Right lobe of liver (tissue), 6 donors: Measurements from ENCODE around the gene SCAPER. TPM values are rescaled to one million over a fixed set of nuclear protein-coding genes. Genes with fewer than 3 reads are reported as not detected.

Source experiments
- ATAC-seq, 4 donors: fragments of 200-7000 bp; cut with Tn5 transposase; one replicate each; pipeline ENCODE4 v1.9.1; 2020; ENCODE audit warnings: mild to moderate bottlenecking in 4 of 4, moderate library complexity in 4 of 4
- DNase-seq, 3 donors: peaks; one replicate each; pipeline ENCODE4 v3.0.0-alpha.2; 2020
- H3K27ac ChIP-seq, 3 donors: fragments of 200-600 bp; one replicate each; pipeline ENCODE4 v1.8.0; 2022
- H3K27me3 ChIP-seq, 2 donors: fragments of 200-600 bp; one replicate each; pipeline ENCODE4 v1.8.0; 2022
- H3K36me3 ChIP-seq, 4 donors: fragments of 200-600 bp; sonication (generic) in 1 of 4; one replicate each; pipeline versions ENCODE4 v1.5.1 to v1.8.0; 2017 to 2022; ENCODE audit warnings: control low read depth in 1 of 4
- H3K4me1 ChIP-seq, 4 donors: fragments of 200-600 bp; sonication (generic) in 1 of 4; one replicate each; pipeline versions ENCODE4 v1.5.1 to v1.8.0; 2017 to 2022; ENCODE audit warnings: control low read depth in 1 of 4
- H3K4me3 ChIP-seq, 3 donors: fragments of 200-600 bp; one replicate each; pipeline ENCODE4 v1.8.0; 2022
- H3K9me3 ChIP-seq, 4 donors: fragments of 200-600 bp; sonication (generic) in 1 of 4; one replicate each; pipeline versions ENCODE4 v1.5.1 to v1.8.0; 2017 to 2022; ENCODE audit warnings: control low read depth in 1 of 4
- CTCF ChIP-seq, 4 donors: fragments of 200-600 bp in 3 of 4; fragments of 450-650 bp in 1 of 4; IDR thresholded peaks; one replicate each; pipeline versions ENCODE4 v1.5.1 to v1.8.0; 2016 to 2022; ENCODE audit warnings: antibody characterized with exemption in 4 of 4, mild to moderate bottlenecking in 2 of 4
- POLR2A ChIP-seq: fragments of 450-650 bp; IDR thresholded peaks from one replicate; pipeline ENCODE4 v1.6.1; 2017; ENCODE audit warnings: antibody characterized with exemption, mild to moderate bottlenecking
- WGBS: methylation state at CpG from one replicate; pipeline ENCODE4 v1.1.6; 2018; ENCODE audit warnings: low coverage, low lambda C conversion rate; ENCODE audit not compliant: insufficient coverage; ENCODE audit errors: missing lambda C conversion rate; 5-methylcytosine and 5-hydroxymethylcytosine counted together
- intact Hi-C, 2 donors: fragments of 100-400 bp; cut with DNase I; formaldehyde crosslinking; loops; one replicate each; pipeline versions ENCODE4 v1.11.2 to v1.14.1; 2022
- total RNA-seq, 6 experiments: library from RNA; depleted of rRNA in 2 of 6; stranded (reverse); fragments of >200 nt in 2 of 6; fragmentation: NEBNext Ultra II Directional in 3 of 6; extraction: Animal tissue kit (Norgen Biotek cat#: 25700) in 3 of 6; gene quantifications; one replicate each; pipeline versions ENCODE4 v1.1.0 to v1.2.4, GENCODE V29; 2016 to 2023
- donor health status: DM: no; HTN: yes; CAD: no.
- donor health status: DM: no; HTN: no; CAD: no.
- donor health status: DM: no; HTN: no; CAD: no.
- donor health status: DM: no; HTN: yes; CAD: no.
- donor health status: DM: no; HTN: yes; CAD: no.

SCAPER gene
- total RNA-seq, 6 experiments from 2014 or later = 6.7 to 17.3 (median 10.4) TPM

- ATAC-seq (no peak), DNase-seq (no peak)
- no peaks in the 10 kb centered on the region for H3K36me3 ChIP-seq
- no peaks in the 10 kb centered on the region for H3K27me3 ChIP-seq
- H3K4me1 ChIP-seq = peaks cover 0 to 9% (median 4%) of the 10 kb centered on the region in 4 donors
- no CpG with 5 or more reads among the region's 5 CpGs for WGBS
- H3K4me3 ChIP-seq = no peak overlapping the region
- intact Hi-C loops = no loop called here
- TF ChIP-seq CTCF (IDR thresholded peaks at IDR 0.05) (no peak), POLR2A (no peak)
- no peak overlapping the region for H3K27ac ChIP-seq
- no peaks in the 10 kb centered on the region for H3K9me3 ChIP-seq
Measured at GRCh38 chr15:76577879-76578512, 327.1 kb downstream of the SCAPER start.

- Histone ChIP-seq H3K9me3 (no peaks in the 10 kb centered on the region), H3K27me3 (no peaks in the 10 kb centered on the region), H3K36me3 (no peaks in the 10 kb centered on the region), H3K4me1 (peaks cover 0 to 9% (median 4%) of the 10 kb centered on the region in 4 donors), H3K27ac (peak overlapping the region in 1 of 3 donors; percentile 7), H3K4me3 (no peak overlapping the region)
- ATAC-seq = peak; percentile 99 to 100 (median 100)
- 66% methylated on average over 7 of the region's 9 CpGs for WGBS
- DNase-seq = peak; percentile 81 to 91 (median 89)
- intact Hi-C loops = no loop called here
- TF ChIP-seq CTCF (IDR thresholded peaks at IDR 0.05) = no peak
- no peak for TF ChIP-seq POLR2A
Measured at GRCh38 chr15:76576523-76577279, 328.4 kb downstream of the SCAPER start.

- intact Hi-C loops = no loop called here
- DNase-seq (no peak), ATAC-seq (no peak)
- Histone ChIP-seq H3K4me3 (no peak overlapping the region), H3K27me3 (no peaks in the 10 kb centered on the region), H3K9me3 (no peaks in the 10 kb centered on the region), H3K4me1 (peaks cover 0 to 9% (median 4%) of the 10 kb centered on the region in 4 donors), H3K36me3 (no peaks in the 10 kb centered on the region), H3K27ac (no peak overlapping the region)
- WGBS = 88% methylated on average over 2 of the region's 2 CpGs
- TF ChIP-seq POLR2A (no peak), CTCF (IDR thresholded peaks at IDR 0.05) (no peak)
Measured at GRCh38 chr15:76575679-76576078, 329.5 kb downstream of the SCAPER start.

GRCh38 chr15:76575274-76575673, 329.9 kb downstream of the SCAPER start:
- intact Hi-C loops = no loop called here
- TF ChIP-seq CTCF (IDR thresholded peaks at IDR 0.05) (no peak), POLR2A (no peak)
- 44% methylated on average over 1 of the region's 1 CpG for WGBS
- DNase-seq (no peak), ATAC-seq (no peak)
- Histone ChIP-seq H3K4me3 (no peak overlapping the region), H3K36me3 (no peaks in the 10 kb centered on the region), H3K9me3 (no peaks in the 10 kb centered on the region), H3K27ac (no peak overlapping the region), H3K4me1 (peaks cover 0 to 9% (median 4%) of the 10 kb centered on the region in 4 donors), H3K27me3 (no peaks in the 10 kb centered on the region)
